HG03378 (cell line): ENCODE data around the gene ELP6.
A peak's percentile ranks its signal among the peaks of the same experiment; 100 is the strongest.

ENCODE experiments used
- ATAC-seq: cut with Tn5 transposase; IDR thresholded peaks from one replicate; pipeline ENCODE4 v1.9.1; 2021; ENCODE audit warnings: mild to moderate bottlenecking, moderate library complexity; ENCODE audit not compliant: unreplicated experiment

The ELP6 gene

GRCh38 chr3:47513125-47513929, at the start of gene ELP6:
Gene ELP6, minus strand, starts transcription at chr3:47513712. Its CDS starts 122 bp downstream, at chr3:47513590.
- ATAC-seq: peak; percentile 77

GRCh38 chr3:47556351-47556750, 42.8 kb upstream of the ELP6 start:
- ATAC-seq: no peak

- ATAC-seq: no peak
Observed at GRCh38 chr3:47554335-47554734, 40.8 kb upstream of the ELP6 start.

- no peak for ATAC-seq
Observed at GRCh38 chr3:47553407-47553806, 39.9 kb upstream of the ELP6 start.

GRCh38 chr3:47542471-47543173, 29.1 kb upstream of the ELP6 start:
- no peak for ATAC-seq

- no peak for ATAC-seq
Observed at GRCh38 chr3:47541583-47542108, 28.1 kb upstream of the ELP6 start.

- ATAC-seq: no peak
Observed at GRCh38 chr3:47540281-47540680, 26.8 kb upstream of the ELP6 start.

GRCh38 chr3:47536967-47537366, 23.5 kb upstream of the ELP6 start:
- no peak for ATAC-seq

GRCh38 chr3:47536221-47536891, 22.8 kb upstream of the ELP6 start:
- no peak for ATAC-seq

- ATAC-seq: no peak
Observed at GRCh38 chr3:47533996-47534454, 20.5 kb upstream of the ELP6 start.

GRCh38 chr3:47533481-47533880, 20.0 kb upstream of the ELP6 start:
- ATAC-seq: no peak

- ATAC-seq: no peak
Observed at GRCh38 chr3:47527952-47528725, 14.6 kb upstream of the ELP6 start.

- no peak for ATAC-seq
Observed at GRCh38 chr3:47525617-47526016, 12.1 kb upstream of the ELP6 start.

GRCh38 chr3:47523310-47524073, 10.0 kb upstream of the ELP6 start:
- no peak for ATAC-seq

GRCh38 chr3:47522082-47522987, 8.8 kb upstream of the ELP6 start:
- ATAC-seq: peak; percentile 56

GRCh38 chr3:47520756-47521155, 7.2 kb upstream of the ELP6 start:
- no peak for ATAC-seq

- ATAC-seq: no peak
Observed at GRCh38 chr3:47517937-47518336, 4.4 kb upstream of the ELP6 start.

- no peak for ATAC-seq
Observed at GRCh38 chr3:47515864-47516319, 2.4 kb upstream of the ELP6 start.

GRCh38 chr3:47515100-47515499, 1.6 kb upstream of the ELP6 start:
- no peak for ATAC-seq
